Mucosa of gallbladder (tissue), 1 donor: ENCODE measurements around the gene GSK3B. TPM values are rescaled to one million over a fixed set of nuclear protein-coding genes. Genes with fewer than 3 reads are reported as not detected.
A peak's percentile ranks its signal among the peaks of the same experiment; 100 is the strongest.

Source experiments
- DNase-seq: peaks from one replicate; pipeline ENCODE4 v3.0.0-alpha.2; 2020; ENCODE audit warnings: low spot score
- total RNA-seq: library from RNA; stranded (reverse); gene quantifications from one replicate; pipeline ENCODE4 v1.2.1, GENCODE V29; 2021
- donor health status: DM: no; HTN: no; CAD: no.

Gene GSK3B
- total RNA-seq, 1 donor from 2014 or later, result 44.7 TPM

DNA sequence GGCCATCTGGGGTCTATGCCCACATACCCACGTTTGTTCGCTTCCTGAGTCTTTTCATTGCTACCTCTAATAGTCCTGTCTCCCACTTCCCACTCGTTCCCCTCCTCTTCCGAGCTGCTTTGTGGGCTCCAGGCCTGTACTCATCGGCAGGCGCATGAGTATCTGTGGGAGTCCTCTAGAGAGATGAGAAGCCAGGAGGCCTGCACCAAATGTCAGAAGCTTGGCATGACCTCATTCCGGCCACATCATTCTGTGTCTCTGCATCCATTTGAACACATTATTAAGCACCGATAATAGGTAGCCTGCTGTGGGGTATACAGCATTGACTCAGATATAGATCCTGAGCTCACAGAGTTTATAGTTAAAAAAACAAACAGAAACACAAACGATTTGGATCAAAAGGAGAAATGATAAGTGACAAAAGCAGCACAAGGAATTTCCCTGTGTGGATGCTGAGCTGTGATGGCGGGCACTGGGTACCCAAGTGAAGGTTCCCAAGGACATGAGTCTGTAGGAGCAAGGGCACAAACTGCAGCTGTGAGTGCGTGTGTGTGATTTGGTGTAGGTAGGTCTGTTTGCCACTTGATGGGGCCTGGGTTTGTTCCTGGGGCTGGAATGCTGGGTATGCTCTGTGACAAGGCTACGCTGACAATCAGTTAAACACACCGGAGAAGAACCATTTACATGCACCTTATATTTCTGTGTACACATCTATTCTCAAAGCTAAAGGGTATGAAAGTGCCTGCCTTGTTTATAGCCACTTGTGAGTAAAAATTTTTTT, 276.5 kb downstream of the GSK3B start:
- no peak for DNase-seq

DNA sequence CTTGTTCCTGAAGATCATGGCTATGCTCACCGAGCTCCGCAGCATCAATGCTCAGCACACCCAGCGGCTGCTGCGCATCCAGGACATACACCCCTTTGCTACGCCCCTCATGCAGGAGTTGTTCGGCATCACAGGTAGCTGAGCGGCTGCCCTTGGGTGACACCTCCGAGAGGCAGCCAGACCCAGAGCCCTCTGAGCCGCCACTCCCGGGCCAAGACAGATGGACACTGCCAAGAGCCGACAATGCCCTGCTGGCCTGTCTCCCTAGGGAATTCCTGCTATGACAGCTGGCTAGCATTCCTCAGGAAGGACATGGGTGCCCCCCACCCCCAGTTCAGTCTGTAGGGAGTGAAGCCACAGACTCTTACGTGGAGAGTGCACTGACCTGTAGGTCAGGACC, 277.2 kb downstream of the GSK3B start:
- DNase-seq, result no peak

DNA sequence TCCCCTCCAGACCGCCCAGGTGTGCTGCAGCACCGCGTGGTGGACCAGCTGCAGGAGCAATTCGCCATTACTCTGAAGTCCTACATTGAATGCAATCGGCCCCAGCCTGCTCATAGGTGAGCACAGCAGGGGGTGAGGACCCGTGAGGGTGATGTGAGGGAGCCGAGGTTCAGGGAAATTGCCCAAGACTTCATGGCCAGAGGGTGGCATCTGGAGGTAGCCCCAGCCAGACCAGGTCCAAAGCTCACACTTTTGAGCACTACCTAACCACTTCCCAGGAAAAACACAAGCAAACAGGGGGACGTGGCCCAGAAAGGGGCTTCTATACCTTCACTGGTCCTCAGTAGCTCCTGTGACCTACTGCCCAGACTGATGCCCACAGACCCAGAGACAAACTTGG, 278.5 kb downstream of the GSK3B start:
- no peak for DNase-seq

DNA sequence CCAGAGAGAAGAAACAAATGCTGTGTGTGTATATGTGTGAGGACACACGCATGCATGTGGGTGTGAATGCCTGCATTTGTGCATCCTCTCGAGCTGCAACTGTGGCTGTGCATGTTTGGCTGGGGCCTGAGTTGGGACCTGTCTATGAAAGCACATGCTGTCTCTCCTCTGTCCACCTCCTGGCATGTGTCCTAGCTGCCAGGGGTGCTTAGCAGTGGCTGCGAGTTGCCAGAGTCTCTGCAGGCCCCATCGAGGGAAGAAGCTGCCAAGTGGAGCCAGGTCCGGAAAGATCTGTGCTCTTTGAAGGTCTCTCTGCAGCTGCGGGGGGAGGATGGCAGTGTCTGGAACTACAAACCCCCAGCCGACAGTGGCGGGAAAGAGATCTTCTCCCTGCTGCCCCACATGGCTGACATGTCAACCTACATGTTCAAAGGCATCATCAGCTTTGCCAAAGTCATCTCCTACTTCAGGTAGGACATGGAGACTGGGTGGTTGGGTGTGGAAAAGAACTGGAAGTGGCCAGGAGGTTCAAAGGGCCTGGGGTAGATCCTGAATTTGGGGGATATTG, 281.7 kb downstream of the GSK3B start:
- DNase-seq, result no peak

DNA sequence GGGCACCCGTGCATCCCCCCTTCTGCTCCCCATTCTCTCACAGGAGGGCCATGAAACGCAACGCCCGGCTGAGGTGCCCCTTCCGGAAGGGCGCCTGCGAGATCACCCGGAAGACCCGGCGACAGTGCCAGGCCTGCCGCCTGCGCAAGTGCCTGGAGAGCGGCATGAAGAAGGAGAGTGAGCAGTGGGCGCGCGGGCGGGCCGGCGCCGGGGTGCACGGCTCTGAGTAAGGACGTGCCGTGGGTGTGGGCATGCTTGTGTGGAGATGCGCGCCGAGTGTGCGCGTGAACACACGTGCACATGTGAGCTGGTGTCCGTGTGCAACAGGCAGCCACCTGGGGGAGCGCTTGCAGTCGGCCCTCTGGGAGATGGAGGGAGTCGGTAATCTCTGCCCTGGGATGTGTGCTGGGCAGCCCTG, 284.2 kb downstream of the GSK3B start:
- peak; percentile 17 for DNase-seq

DNA sequence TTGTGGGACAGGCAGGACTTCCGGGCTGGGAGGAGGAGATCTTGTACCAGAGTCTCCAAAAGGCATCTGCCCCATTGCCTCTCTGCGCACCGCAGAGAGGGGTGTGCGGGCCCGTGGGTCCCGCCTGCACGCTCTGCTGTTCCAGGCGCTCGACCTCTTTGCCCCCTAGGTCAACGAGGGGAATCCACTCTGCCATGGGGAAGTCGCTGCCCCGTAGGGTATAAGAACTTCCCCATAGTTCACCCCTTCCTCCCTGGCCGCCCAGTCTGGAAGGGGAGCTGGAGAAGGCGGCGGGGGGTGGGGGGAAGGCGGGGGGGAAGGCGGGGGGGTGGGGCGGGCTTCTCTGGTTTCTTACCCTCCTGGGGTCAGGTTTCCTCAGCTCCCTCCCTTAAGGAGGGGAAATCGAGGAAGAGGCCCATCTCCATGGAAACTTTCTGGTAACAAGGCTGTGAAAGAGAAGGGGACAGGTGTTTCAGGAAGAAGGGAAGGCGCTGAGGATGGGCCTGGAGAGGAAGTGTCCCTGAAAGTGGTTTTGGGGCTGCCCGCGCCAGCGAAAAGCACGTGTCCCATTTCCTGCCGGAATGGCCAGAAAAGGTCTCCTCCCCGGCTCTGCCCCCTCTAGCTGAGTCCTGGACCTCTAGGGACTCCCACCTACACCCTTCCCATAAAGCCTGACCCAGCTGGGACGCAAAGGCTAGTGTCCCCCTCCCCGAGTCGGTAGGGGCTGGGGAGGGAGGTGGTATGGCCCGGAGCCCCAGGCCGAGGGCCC, 284.8 kb downstream of the GSK3B start:
- DNase-seq, result no peak

DNA sequence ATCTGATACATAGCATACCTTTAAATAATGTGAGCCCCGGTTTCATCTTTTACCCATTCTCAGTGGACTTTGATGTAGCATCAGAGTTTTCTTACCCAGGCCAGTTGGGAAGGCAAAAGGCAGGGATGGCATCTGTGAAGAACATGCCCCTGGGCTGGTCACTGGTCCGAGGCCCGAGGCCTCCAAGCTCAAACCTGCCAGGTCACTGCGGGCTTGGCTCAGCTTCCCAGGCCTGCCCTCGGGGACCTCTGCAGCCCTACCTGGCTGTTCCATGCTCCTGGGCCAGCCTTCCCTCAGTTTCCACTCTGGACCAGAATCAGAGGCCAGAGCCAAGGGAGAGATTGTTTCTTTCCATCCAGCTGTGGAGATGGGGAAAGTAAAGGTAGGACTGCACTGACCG, 285.4 kb downstream of the GSK3B start:
- DNase-seq, result no peak

DNA sequence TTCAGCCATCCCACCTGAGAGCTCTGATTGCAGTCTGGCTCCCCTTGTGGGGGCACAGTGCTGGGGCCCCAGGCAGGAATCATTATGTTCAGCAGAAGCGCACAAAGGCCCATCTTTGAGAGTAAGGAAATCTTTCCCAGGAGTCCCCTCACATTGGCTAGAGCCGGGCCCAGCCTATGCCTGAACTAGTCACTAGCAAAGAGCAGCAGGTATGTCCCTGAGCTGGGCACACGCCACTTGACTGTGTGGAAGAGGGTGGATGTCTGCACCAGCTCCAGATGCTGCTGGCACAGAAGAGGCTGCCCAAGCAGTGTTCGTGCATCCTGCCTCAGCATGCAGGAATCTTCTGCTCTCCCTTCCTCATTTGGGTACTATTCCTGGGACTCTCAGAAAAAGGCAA, 286.0 kb downstream of the GSK3B start:
- DNase-seq, result no peak

DNA sequence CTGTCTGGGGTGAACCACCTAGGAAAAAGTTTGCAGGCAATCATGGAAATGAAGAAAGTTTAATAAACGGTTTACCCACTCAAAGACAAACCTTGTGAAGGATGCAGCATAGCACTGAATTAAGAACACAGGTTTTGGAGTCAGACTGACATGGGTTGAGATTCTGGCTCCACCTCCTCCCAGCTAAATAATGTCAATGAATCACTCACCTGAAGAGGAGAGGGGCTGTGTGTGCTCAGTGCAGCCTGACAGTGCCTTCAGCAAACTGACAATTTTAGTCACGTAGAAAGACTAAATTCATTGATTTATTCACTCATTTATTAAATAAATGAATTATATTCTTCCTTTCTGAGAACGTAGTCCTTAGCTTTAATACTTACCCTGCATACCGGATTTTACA, 293.4 kb downstream of the GSK3B start:
- no peak for DNase-seq

DNA sequence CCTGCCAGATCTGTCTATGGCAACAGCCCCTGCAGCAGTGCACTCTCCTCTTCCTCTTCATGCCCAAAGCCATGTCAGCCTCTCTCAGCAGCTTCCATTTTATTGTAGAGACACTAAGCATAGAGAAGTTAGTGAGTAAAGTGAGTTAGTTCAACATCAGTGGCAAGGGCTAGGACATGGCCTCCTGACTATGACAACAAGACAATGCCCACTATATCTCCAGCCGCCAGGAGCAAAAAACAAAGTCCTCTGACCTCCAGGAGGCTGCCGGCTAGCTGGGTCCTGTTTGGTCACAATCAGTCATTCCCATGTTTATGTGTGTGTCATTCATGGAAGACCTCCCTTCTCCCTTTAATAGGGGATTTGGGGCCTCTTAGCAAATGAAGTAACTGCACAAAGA, 297.5 kb downstream of the GSK3B start:
- DNase-seq, result peak; percentile 8

DNA sequence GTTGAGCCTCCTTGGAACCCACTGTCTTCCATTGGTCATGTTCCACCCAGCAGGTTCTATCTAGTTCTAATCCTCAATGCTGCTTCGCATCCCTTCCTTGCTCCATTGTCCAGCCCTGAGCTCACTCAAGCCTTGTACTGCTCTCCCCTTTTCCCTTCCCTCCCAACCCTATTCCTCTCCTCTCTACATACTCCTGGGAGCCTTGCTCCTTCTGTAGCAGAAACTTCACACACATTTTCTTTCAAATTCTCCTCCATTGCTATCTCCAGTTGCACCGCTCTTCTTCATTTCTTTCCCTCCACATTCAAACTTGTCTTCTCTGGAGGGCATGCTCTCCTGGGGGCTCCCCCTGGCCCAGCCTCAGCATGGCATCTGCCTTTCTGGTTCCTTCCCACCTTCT, 297.9 kb downstream of the GSK3B start:
- no peak for DNase-seq

DNA sequence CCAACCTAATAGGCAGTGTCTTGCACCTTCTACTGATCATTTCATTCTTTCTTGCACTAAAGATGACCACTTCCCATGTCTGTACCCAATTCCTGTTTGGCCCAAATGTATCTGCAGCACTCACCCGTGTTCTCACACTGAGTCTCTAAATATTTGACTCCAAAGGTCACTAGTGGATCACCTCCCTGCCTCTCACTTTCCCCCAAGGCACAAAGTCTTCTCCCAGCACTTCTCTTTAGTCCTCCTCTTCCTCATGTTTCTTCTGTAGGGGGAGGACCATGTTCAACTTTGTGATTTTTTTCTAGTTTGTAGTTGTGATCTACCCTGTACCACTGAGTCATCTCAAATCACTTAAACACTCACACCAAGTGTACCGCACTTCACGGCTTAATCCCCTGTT, 298.4 kb downstream of the GSK3B start:
- DNase-seq, result peak; percentile 4

DNA sequence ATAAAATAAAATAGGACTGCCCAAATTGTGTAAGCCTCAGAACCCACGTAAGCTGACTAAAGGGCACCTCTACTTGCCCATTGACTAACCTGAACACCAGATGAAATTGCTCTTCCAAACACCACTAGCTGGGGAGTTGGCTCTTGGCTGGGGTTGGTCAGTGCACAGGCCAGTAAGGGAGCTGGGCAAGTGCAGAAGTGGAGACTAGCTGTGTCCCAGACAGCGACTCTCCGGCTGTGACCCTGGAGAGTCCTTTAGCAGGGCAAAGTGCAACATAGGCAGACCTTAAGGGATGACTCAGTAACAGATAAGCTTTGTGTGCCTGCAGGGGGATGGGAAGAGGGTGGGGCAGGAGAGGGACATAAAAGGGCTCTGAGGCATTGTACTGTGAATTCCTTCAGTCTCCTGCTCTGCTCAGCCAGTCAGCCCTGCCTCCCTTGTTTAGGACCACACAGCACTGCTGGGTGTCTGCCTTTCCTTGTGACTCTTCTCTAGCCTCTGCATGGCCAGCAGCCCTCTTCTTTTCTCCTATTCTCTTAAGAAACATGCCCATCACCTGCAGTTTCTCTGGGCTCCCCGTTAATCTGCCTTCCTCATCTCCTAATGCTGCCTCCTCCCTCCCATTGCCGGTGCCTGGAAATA, 299.2 kb downstream of the GSK3B start:
- peak; percentile 87 for DNase-seq

DNA sequence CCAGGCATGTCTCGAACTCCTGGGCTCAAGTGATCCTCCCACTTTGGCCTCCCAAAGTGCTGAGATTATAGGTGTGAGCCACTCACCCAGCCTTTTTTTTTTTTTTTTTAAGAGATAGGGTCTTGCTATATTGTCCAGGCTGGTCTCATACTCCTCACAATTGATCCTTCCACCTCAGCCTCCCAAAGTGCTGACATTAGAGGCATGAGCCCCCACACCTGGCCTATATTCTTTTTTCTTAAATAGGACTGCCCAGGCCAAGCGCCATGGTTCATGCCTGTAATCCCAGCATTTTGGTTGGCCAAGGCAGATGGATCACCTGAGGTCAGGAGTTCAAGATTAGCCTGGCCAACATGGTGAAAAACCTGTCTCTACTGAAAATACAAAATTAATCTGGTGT, 299.8 kb downstream of the GSK3B start:
- peak; percentile 1 for DNase-seq

DNA sequence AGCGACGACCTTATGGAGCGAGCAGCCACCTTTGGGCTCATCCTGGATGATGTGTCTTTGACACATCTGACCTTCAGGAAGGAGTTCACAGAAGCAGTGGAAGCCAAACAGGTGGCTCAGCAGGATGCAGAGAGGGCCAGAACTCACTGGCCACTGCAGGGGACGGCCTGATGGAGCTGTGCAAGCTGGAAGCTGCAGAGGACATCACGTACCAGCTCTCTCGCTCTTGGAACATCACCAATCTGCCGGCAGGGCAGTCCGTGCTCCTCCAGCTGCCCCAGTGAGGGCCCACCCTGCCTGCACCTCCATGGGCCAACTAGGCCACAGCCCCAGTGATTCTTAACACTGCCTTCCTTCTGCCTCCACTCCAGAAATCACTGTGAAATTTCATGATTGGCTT, 302.0 kb downstream of the GSK3B start:
- DNase-seq, result no peak

DNA sequence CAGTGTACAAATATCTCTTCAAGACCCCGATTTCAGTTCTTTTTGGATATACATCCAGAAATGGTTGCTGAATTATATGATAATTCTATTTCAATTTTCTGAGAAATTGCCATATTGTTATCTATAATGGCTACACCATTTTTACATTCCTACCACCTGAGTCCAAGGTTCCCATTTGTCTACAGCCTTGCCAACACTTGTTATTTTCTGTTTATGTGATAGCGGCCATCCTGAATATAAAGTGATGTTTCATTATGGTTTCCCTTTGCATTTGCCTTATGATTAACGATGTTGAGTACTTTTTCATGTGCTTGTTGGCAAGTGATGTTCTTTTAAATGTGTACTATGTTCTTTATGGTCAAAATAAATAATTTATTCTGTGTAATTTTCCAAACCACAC, 303.9 kb downstream of the GSK3B start:
- no peak for DNase-seq

DNA sequence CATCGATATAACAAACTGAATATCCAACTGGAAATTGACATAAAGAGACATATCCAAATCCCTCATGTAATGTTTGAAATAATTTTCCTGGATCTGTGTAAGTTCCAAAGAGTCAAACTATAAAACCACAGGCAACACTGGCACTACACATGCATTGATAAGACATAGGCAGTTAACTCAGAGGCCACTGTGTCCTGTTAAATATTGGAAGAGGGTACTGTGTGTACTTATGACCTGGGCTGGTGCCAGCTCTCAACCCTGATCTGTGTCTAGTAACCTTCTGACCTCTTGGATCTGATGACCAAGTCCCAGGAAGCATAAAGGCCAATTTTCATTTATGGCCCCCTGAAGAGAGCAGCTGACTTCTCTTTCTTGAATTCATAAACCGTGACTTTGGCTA, 307.8 kb downstream of the GSK3B start:
- no peak for DNase-seq

DNA sequence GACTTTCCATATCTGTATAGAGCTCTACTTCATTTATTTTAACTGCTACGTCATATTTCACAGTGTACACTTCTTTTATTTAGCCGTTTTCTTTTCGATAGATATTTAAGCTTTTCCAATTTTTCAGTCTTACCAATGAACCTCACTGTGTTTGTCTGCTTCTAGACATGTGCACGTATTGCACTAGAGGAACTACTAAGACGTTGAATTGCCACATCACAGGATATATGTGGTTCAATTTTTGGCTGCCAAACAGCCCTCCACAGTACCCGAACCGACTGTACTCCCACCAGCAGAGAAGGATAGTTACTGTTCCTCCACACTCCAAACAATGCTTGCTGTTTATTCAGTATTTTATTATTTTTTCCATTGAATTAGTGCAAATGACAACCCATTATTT, 310.4 kb downstream of the GSK3B start:
- DNase-seq, result no peak

DNA sequence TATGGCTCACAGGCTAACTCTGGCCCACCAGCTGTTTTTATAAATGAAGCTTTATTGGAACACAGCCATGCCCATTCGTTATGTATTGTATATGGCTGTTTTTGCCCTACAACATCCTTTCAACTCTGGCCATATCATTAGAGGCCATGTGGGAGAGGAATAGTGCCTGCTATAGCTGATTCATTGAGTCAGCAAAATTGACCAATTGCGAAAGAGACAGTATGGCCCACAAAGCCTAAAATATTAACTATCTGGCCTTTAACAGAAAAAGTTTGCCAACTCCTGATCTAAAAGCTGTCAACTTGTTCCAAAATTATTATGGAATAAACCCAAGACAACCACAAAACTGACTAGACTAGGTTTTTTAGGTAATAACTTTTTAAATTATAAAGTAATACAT, 311.0 kb downstream of the GSK3B start:
- no peak for DNase-seq

DNA sequence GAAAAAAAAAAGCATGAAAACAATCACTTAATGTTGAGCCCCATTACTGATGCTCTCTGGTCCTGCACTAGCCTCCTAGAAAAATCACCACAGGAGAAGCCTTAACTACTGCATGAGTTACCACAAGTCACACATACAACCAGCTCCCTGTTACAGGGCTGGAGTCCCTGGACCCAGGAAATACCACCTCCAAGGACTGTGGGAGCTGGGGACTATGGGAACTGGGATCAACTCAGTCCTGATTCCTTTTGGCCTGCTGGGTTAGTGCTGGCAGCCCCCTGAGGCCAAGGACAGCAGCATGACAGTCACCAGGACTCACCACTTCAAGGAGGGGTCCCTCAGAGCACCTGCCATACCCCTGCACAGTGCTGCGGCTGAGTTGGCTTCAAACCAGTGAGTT, 311.8 kb downstream of the GSK3B start:
- no peak for DNase-seq

DNA sequence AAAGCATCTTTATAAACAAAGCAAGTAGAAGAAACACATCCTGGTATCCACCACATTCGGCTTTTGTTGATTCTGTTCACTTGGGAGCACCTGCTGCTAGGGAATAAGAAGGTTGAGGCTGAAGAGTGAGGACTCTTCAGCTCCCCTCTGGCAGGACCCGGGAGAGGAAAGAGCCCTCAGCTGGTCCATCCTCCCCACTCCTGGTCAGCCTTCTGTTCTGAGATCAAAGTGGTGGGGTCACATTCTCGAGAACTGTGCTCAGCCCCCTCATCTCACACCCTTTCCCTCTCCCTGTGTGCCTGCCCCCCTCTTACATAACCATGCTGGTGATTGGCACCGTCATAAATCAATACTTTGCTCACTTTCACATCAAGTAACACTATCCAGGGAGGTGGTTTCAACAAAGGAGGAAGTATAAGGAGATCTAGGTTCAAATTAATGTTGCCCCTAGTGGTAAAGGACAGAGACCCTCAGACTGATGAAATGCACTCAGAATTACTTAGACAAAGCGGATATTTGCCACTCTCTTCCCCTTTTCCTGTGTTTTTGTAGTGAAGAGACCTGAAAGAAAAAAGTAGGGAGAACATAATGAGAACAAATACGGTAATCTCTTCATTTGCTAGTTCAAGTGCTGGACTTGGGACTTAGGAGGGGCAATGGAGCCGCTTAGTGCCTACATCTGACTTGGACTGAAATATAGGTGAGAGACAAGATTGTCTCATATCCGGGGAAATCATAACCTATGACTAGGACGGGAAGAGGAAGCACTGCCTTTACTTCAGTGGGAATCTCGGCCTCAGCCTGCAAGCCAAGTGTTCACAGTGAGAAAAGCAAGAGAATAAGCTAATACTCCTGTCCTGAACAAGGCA, 312.7 kb downstream of the GSK3B start, which contains the start of gene NR1I2:
NR1I2 (plus strand) TSS at position 772 of the 869 bp plus-strand sequence.
- DNase-seq, result peak; percentile 43
